ENCODE data around the gene BHLHA15.

- TF ChIP-seq, protein P1, sequence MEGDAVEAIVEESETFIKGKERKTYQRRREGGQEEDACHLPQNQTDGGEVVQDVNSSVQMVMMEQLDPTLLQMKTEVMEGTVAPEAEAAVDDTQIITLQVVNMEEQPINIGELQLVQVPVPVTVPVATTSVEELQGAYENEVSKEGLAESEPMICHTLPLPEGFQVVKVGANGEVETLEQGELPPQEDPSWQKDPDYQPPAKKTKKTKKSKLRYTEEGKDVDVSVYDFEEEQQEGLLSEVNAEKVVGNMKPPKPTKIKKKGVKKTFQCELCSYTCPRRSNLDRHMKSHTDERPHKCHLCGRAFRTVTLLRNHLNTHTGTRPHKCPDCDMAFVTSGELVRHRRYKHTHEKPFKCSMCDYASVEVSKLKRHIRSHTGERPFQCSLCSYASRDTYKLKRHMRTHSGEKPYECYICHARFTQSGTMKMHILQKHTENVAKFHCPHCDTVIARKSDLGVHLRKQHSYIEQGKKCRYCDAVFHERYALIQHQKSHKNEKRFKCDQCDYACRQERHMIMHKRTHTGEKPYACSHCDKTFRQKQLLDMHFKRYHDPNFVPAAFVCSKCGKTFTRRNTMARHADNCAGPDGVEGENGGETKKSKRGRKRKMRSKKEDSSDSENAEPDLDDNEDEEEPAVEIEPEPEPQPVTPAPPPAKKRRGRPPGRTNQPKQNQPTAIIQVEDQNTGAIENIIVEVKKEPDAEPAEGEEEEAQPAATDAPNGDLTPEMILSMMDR (IDR thresholded peaks at IDR 0.05), result no peak
- no peak for TF ChIP-seq POLR2A (IDR thresholded peaks at IDR 0.05)
- no peak for TF ChIP-seq POLR2AphosphoS5 (IDR thresholded peaks at IDR 0.05)
Observed at GRCh38 chr7:98199131-98199530, 12.1 kb upstream of the BHLHA15 start.
